ENCODE results near the gene OSBPL1A. TPM values are rescaled to one million over a fixed set of nuclear protein-coding genes. Genes with fewer than 3 reads are reported as not detected.

Gene OSBPL1A
- total RNA-seq, 1 experiment from 2014 or later: 21.5 TPM

DNA sequence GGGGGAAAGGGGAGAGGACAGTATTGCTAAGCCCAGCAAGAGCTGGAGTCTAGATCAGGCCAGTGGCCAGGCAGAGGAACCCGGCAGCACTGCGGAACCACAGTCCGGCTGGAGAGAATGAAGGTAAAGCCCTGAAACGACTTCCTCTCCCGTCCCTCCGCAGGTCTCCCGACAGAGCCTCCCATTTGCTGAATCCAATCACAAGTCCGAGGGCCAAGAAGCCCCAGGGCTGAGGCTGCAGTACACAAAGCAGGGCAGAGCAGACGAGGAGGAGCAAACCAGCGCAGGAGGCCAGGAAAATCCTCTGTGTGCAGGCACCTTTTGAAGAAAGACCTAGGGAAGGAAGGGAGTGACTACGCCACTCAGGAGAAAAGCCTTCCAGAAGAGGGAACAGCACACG is 104.4 kb downstream of the OSBPL1A start:
- TF ChIP-seq, protein P1, sequence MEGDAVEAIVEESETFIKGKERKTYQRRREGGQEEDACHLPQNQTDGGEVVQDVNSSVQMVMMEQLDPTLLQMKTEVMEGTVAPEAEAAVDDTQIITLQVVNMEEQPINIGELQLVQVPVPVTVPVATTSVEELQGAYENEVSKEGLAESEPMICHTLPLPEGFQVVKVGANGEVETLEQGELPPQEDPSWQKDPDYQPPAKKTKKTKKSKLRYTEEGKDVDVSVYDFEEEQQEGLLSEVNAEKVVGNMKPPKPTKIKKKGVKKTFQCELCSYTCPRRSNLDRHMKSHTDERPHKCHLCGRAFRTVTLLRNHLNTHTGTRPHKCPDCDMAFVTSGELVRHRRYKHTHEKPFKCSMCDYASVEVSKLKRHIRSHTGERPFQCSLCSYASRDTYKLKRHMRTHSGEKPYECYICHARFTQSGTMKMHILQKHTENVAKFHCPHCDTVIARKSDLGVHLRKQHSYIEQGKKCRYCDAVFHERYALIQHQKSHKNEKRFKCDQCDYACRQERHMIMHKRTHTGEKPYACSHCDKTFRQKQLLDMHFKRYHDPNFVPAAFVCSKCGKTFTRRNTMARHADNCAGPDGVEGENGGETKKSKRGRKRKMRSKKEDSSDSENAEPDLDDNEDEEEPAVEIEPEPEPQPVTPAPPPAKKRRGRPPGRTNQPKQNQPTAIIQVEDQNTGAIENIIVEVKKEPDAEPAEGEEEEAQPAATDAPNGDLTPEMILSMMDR (IDR thresholded peaks at IDR 0.05; ENCODE audit: unreplicated experiment): no peak
- BruUV-seq (replicated peaks): no TSS peak
- no peaks in the 10 kb centered on the region for H3K27me3 Mint-ChIP-seq (ENCODE audit: insufficient read depth, unreplicated experiment)
- no peaks in the 10 kb centered on the region for H3K36me3 Mint-ChIP-seq (ENCODE audit: insufficient read depth, unreplicated experiment)
- POLR2A ChIA-PET: no interaction called here
- DNase-seq (ENCODE audit: unreplicated experiment): no peak
- CTCF ChIA-PET: interaction anchor here (0.6 to 1.1 kb wide), 3 partner anchors 12 to 808 kb away, joined by 3 to 4 read pairs (median 3); no protein-coding TSS in a partner anchor
- H3K9me3 Mint-ChIP-seq (ENCODE audit: unreplicated experiment): no peaks in the 10 kb centered on the region
- no peak overlapping the region for H3K4me3 Mint-ChIP-seq (ENCODE audit: unreplicated experiment)
- intact Hi-C loops (cut with micrococcal nuclease): no loop called here
- no peak overlapping the region for H3K27ac Mint-ChIP-seq (ENCODE audit: low read depth, unreplicated experiment)
- H3K4me1 Mint-ChIP-seq (ENCODE audit: insufficient read depth, unreplicated experiment): no peaks in the 10 kb centered on the region

DNA sequence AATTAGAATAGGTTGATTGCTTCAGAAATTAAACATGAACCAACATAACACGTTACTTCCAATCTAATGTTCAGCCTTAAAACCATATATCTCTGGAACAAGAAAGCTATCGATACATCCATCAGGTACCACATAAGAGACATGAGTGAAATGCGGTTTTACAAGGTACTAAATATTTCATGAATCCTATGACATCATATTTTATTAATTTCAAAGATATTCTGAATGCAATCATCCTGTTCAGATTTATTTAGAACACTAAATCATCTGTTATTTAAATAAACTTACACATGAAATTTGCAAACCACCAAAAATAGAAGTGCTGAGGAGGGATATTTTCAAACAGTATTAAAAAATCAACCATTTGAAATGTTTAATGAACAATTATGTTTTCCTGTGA is 119.0 kb downstream of the OSBPL1A start:
- no peaks in the 10 kb centered on the region for H3K27me3 Mint-ChIP-seq (ENCODE audit: insufficient read depth, unreplicated experiment)
- H3K9me3 Mint-ChIP-seq (ENCODE audit: unreplicated experiment): no peaks in the 10 kb centered on the region
- H3K4me3 Mint-ChIP-seq (ENCODE audit: unreplicated experiment): no peak overlapping the region
- H3K4me1 Mint-ChIP-seq (ENCODE audit: insufficient read depth, unreplicated experiment): no peaks in the 10 kb centered on the region
- H3K27ac Mint-ChIP-seq (ENCODE audit: low read depth, unreplicated experiment): no peak overlapping the region
- ChIA-PET POLR2A (interaction anchor here (1.2 kb wide), 1 partner anchor 140 kb away, joined by 3 read pairs; no protein-coding TSS in a partner anchor), CTCF (no interaction called here)
- intact Hi-C loops (cut with micrococcal nuclease): no loop called here
- no TSS peak for BruUV-seq (replicated peaks)
- DNase-seq (ENCODE audit: unreplicated experiment): no peak
- no peaks in the 10 kb centered on the region for H3K36me3 Mint-ChIP-seq (ENCODE audit: insufficient read depth, unreplicated experiment)
- TF ChIP-seq, protein P1 (IDR thresholded peaks at IDR 0.05; ENCODE audit: unreplicated experiment): no peak

DNA sequence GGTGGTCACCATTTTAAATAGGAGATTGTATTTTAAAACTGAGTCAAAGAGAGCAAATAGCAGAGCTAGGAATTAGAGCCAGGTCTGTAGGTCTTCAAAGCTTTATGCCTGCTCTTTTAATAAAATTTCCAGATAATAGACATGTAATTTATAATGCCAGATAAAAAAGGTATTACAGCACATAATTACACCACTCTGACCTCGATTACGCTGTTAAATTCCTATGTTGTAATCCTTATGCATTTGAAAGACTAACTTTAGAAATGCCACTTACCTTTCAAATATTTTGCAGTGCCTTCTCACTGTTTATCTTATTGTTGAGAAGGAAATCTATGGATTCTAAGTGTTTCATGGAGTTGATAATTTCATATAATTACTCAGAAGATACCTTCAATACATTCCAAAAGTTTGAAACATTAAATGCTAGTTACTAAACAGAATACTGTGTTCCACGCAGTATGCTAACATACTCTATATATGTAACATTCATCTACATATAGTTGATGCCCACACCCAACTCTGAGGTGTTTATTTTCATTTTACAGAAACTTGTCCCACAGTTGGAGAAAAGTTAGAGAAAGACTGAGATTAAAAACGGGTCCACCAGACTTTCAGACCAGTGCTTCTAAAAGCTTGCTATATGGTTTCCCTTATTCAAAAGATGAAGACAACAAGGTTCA is 120.0 kb downstream of the OSBPL1A start:
- Mint-ChIP-seq H3K27me3 (ENCODE audit: insufficient read depth, unreplicated experiment) (no peaks in the 10 kb centered on the region), H3K9me3 (ENCODE audit: unreplicated experiment) (no peaks in the 10 kb centered on the region), H3K36me3 (ENCODE audit: insufficient read depth, unreplicated experiment) (no peaks in the 10 kb centered on the region), H3K27ac (ENCODE audit: low read depth, unreplicated experiment) (no peak overlapping the region), H3K4me3 (ENCODE audit: unreplicated experiment) (no peak overlapping the region), H3K4me1 (ENCODE audit: insufficient read depth, unreplicated experiment) (no peaks in the 10 kb centered on the region)
- intact Hi-C loops (cut with micrococcal nuclease): no loop called here
- ChIA-PET CTCF (no interaction called here), POLR2A (interaction anchor here (0.6 to 1.2 kb wide), 2 partner anchors 57 to 140 kb away, joined by 3 read pairs; no protein-coding TSS in a partner anchor)
- BruUV-seq (replicated peaks): no TSS peak
- no peak for DNase-seq (ENCODE audit: unreplicated experiment)
- TF ChIP-seq, protein P1 (IDR thresholded peaks at IDR 0.05; ENCODE audit: unreplicated experiment): no peak

DNA sequence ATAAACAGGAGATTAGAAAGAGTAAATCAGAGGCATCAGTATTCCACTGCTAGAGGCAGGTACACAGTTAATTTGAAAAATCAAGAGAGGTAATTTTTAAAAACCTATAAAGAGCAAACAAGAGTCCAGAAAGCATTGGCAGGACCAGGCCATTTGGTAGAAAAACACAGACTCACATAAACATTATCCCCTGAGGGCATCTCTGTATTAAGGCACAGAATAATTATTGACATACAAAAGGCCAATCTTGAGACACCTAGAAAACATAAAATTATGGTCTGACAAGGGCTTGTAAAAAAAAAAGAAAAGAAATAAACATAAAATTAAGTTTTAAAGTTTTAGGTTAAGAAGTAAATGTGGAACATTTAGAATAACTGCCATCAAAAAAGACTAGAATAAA is 120.6 kb downstream of the OSBPL1A start:
- Mint-ChIP-seq H3K4me3 (ENCODE audit: unreplicated experiment) (no peak overlapping the region), H3K27me3 (ENCODE audit: insufficient read depth, unreplicated experiment) (no peaks in the 10 kb centered on the region), H3K27ac (ENCODE audit: low read depth, unreplicated experiment) (no peak overlapping the region), H3K9me3 (ENCODE audit: unreplicated experiment) (no peaks in the 10 kb centered on the region), H3K36me3 (ENCODE audit: insufficient read depth, unreplicated experiment) (no peaks in the 10 kb centered on the region), H3K4me1 (ENCODE audit: insufficient read depth, unreplicated experiment) (no peaks in the 10 kb centered on the region)
- DNase-seq (ENCODE audit: unreplicated experiment): no peak
- intact Hi-C loops (cut with micrococcal nuclease): no loop called here
- TF ChIP-seq, protein P1 (IDR thresholded peaks at IDR 0.05; ENCODE audit: unreplicated experiment): no peak
- CTCF ChIA-PET: no interaction called here
- POLR2A ChIA-PET: no interaction called here
- no TSS peak for BruUV-seq (replicated peaks)

All from MCF 10A (cell line).